ENCODE measurements around the gene TGFBR2.

The TGFBR2 gene

DNA sequence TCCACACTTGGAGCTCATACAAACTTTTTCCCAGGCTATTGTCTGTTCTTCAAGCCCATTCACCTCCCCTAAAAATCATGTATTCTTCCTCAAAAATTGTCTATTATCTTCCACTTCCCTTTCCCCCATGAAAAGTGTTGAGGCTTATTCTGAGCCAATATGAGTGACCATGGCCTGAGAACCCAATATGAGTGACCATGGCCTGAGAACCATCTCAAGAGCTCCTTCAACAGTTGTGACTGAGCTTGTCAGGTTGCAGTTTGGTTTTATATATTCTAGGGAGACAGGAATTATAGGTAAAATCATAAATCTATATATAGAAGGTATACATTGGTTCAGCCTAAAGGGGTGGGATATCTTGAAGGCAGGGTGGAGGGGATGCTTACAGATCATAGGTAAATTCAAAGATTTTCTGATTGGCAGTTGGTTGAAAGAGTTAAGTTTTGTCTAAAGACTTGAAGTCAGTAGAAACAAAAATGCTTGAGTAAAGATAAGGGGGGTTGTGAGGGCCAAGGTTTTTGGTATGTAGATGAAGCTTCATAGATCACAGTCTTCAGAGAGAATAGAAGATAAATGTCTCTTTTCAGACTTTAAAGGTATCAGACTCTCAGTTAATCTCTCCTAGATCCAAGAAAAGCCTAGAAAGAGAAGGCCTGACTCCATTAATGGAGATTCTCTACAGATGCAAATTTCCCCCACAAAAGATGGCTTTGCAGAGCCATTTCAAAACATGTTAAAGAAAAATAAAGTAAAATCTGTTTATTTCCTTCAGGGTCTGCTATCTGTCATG, 95.8 kb downstream of the TGFBR2 start:
- Histone ChIP-seq H3K9ac (ENCODE audit: low read length) (no peak overlapping the region), H3K79me2 (ENCODE audit: low read length) (no peaks in the 10 kb centered on the region), H3K27me3 (ENCODE audit: low read depth, low read length) (no peaks in the 10 kb centered on the region), H2AFZ (ENCODE audit: low read depth, low read length) (no peak overlapping the region), H3K27ac (ENCODE audit: low read length) (no peak overlapping the region), H3K36me3 (replicated peaks; ENCODE audit: low read depth, low read length) (peaks cover 8% of the 10 kb centered on the region), H3K4me3 (ENCODE audit: low read length) (no peak overlapping the region), H3K4me1 (ENCODE audit: low read length) (no peaks in the 10 kb centered on the region), H3K9me3 (ENCODE audit: insufficient read depth, low read length) (0 out of 2 replicates have a peak, but pooled peaks cover 7% of the 10 kb centered on the region), H4K20me1 (ENCODE audit: insufficient read depth, low read length) (no peaks in the 10 kb centered on the region), H3K4me2 (ENCODE audit: low read length) (no peak overlapping the region)
- TF ChIP-seq EZH2phosphoT487 (IDR thresholded peaks at IDR 0.05; ENCODE audit: low read depth): no peak
- TF ChIP-seq, protein P1, sequence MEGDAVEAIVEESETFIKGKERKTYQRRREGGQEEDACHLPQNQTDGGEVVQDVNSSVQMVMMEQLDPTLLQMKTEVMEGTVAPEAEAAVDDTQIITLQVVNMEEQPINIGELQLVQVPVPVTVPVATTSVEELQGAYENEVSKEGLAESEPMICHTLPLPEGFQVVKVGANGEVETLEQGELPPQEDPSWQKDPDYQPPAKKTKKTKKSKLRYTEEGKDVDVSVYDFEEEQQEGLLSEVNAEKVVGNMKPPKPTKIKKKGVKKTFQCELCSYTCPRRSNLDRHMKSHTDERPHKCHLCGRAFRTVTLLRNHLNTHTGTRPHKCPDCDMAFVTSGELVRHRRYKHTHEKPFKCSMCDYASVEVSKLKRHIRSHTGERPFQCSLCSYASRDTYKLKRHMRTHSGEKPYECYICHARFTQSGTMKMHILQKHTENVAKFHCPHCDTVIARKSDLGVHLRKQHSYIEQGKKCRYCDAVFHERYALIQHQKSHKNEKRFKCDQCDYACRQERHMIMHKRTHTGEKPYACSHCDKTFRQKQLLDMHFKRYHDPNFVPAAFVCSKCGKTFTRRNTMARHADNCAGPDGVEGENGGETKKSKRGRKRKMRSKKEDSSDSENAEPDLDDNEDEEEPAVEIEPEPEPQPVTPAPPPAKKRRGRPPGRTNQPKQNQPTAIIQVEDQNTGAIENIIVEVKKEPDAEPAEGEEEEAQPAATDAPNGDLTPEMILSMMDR (IDR thresholded peaks at IDR 0.05; ENCODE audit: low read depth, low read length): no peak

DNA sequence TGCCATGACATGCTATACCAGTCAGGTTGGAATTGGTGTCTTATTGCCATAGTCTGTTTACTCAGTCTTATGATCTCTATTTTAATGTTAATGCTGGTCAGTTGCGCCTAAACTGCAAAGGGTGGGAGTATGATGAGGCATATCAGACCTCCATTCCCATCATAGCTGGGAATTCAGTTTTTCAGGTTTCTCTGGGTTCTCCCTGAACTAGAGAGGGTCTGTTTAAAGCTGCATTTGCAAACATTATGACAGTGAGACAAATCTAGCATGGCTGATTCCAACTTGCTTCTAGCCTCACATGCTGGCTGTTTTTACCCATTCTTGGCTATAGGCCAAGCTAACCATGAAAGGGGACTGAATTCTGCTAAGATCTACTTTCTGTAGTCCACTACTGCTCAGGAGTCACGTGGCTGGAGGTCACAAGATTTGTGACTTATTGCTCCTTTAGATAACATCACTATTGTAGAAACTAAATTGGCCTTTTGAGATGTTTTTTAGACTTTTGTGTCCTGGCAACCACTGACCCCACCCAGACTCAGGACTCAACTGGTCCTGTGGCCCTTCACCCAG, 96.5 kb downstream of the TGFBR2 start:
- no peaks in the 10 kb centered on the region for H3K79me2 ChIP-seq (ENCODE audit: low read length)
- H3K4me1 ChIP-seq (ENCODE audit: low read length): no peaks in the 10 kb centered on the region
- no peak overlapping the region for H3K4me2 ChIP-seq (ENCODE audit: low read length)

DNA sequence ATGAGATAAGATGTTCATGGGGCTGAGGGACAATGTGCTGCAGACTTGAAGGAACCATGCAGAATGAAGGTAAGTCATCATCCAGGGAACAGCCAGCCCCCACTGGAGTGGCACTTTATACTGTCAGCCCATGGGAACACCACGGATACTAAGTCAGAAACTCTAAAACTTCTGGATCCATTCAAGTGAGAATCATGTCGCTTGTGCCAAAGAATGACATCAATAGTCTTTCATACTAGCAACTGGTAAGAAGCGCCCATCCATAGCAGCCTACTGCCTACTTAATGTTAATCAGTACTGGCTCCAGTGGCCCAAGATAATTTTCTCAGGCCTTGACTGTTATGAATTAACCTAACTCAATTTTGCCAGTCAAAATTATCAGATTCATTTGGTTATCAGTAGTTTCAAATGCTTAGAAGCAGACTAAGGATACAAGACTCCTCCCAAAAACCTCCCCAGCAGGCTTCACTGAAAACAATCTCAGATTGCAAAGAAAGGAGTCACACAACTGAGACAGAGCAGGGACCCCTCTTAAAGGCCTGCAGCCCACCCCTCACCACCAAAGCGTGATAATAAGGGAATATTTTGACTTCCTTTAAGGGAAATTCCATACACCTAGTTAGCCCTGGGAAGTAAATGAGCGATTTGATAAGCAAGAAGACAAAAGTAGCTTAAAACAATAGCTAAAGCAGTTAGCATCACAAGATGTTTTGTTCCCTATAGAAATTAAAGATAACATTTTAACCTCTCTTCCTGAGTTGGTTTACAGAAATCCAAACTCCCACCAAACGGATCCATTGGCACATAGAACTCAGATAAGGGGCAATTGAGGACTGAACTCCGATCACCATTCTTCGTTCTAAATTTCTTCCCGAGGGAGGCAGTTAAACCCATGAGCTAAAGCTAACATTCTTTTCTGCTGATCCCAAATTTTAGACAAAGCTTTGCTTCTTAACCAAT, 98.8 kb downstream of the TGFBR2 start:
- Histone ChIP-seq H3K9me3 (ENCODE audit: insufficient read depth, low read length) (0 out of 2 replicates have a peak, but pooled peaks cover 7% of the 10 kb centered on the region), H3K27me3 (ENCODE audit: low read depth, low read length) (no peaks in the 10 kb centered on the region)
- TF ChIP-seq, protein P1 (IDR thresholded peaks at IDR 0.05; ENCODE audit: low read depth, low read length): no peak
- TF ChIP-seq EZH2phosphoT487 (IDR thresholded peaks at IDR 0.05; ENCODE audit: low read depth): no peak

More for the DNA sequence above, 96.5 kb downstream of the TGFBR2 start:
- H3K27ac ChIP-seq (ENCODE audit: low read length): no peak overlapping the region
- 0 out of 2 replicates have a peak, but pooled peaks cover 7% of the 10 kb centered on the region for H3K9me3 ChIP-seq (ENCODE audit: insufficient read depth, low read length)
- no peak overlapping the region for H3K9ac ChIP-seq (ENCODE audit: low read length)
- peaks cover 8% of the 10 kb centered on the region for H3K36me3 ChIP-seq (replicated peaks; ENCODE audit: low read depth, low read length)
- TF ChIP-seq EZH2phosphoT487 (IDR thresholded peaks at IDR 0.05; ENCODE audit: low read depth): no peak
- TF ChIP-seq, protein P1 (IDR thresholded peaks at IDR 0.05; ENCODE audit: low read depth, low read length): no peak
- H4K20me1 ChIP-seq (ENCODE audit: insufficient read depth, low read length): no peaks in the 10 kb centered on the region
- no peaks in the 10 kb centered on the region for H3K27me3 ChIP-seq (ENCODE audit: low read depth, low read length)
- H2AFZ ChIP-seq (ENCODE audit: low read depth, low read length): no peak overlapping the region
- H3K4me3 ChIP-seq (ENCODE audit: low read length): no peak overlapping the region

More for the DNA sequence above, 98.8 kb downstream of the TGFBR2 start:
- no peaks in the 10 kb centered on the region for H3K79me2 ChIP-seq (ENCODE audit: low read length)
- H3K4me1 ChIP-seq (ENCODE audit: low read length): no peaks in the 10 kb centered on the region
- H4K20me1 ChIP-seq (ENCODE audit: insufficient read depth, low read length): no peaks in the 10 kb centered on the region
- peaks cover 8% of the 10 kb centered on the region for H3K36me3 ChIP-seq (replicated peaks; ENCODE audit: low read depth, low read length)
- H3K9ac ChIP-seq (ENCODE audit: low read length): no peak overlapping the region
- H2AFZ ChIP-seq (ENCODE audit: low read depth, low read length): no peak overlapping the region
- no peak overlapping the region for H3K27ac ChIP-seq (ENCODE audit: low read length)
- H3K4me3 ChIP-seq (ENCODE audit: low read length): no peak overlapping the region
- no peak overlapping the region for H3K4me2 ChIP-seq (ENCODE audit: low read length)
